Measurements from ENCODE around the gene ALCAM. TPM values are rescaled to one million over a fixed set of nuclear protein-coding genes. Genes with fewer than 3 reads are reported as not detected.

The ALCAM gene
- total and polyA plus RNA-seq, 2 donors (not counting 3 experiments of a cell fraction or from before 2014, with no cell fraction given) = 46.3 to 118 TPM

DNA sequence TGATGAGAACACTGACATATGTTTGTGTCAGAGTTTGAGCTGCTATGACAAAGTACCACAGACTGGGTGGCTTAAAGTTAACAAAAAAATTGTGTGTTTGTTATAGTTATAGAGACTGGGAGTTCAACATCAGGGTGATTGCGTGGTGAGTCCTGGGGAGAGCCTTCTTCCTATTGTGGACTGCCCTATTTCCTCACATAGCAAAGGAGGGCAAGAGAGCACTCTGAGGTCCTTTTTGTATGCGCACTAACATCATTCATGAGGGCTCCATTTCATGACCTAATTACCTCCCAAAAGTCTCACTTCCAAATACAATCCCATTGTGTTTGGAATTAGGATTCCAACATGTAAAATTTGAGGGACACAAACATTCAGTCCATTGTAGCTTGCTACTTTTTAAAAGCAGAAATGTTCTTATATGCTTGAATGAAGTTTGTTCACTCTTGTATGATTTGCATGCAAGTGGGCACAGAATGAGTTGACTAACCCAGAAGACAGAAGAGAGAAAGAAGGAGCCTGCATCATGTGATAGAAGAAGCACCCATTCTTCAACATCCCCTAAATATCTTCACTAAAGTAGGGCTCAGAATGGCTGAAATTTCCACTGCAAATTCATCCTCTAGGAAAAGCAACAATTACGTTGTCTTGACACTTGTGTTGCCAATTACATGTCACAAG lies 18.9 kb upstream of the ALCAM start:
- Histone ChIP-seq H3K9ac (replicated peaks; ENCODE audit: extremely low read depth, insufficient read depth, low read length) (no peak overlapping the region), H3K4me1 (ENCODE audit: control insufficient read depth, extremely low read depth, insufficient read depth, low read length) (peaks cover 15% of the 10 kb centered on the region), H3K79me2 (ENCODE audit: control insufficient read depth, insufficient read depth, low read length) (no peaks in the 10 kb centered on the region), H3K27ac (ENCODE audit: insufficient read depth, low read depth, low read length) (no peak overlapping the region), H3K9me3 (replicated peaks; ENCODE audit: control insufficient read depth, insufficient read depth, low read length) (no peaks in the 10 kb centered on the region), H3K27me3 (ENCODE audit: control insufficient read depth in 2 of 2, insufficient read depth in 2 of 2, low read length in 2 of 2) (no peaks in the 10 kb centered on the region), H3K4me2 (ENCODE audit: insufficient read depth, low read length) (no peak overlapping the region), H3K36me3 (ENCODE audit: control insufficient read depth in 2 of 2, extremely low read depth in 1 of 2, insufficient read depth in 2 of 2, low read length in 2 of 2) (no peaks in the 10 kb centered on the region), H3K9me1 (replicated peaks; ENCODE audit: control insufficient read depth, extremely low read depth, insufficient read depth, low read length) (no peaks in the 10 kb centered on the region), H3K4me3 (replicated peaks in 1 of 3; ENCODE audit: insufficient read depth in 1 of 3, low read depth in 1 of 3, low read length in 3 of 3) (no peak overlapping the region), H2AFZ (ENCODE audit: low read depth, low read length) (no peak overlapping the region), H4K20me1 (replicated peaks; ENCODE audit: control insufficient read depth, extremely low read depth, insufficient read depth, low read length) (no peaks in the 10 kb centered on the region)
- no peak for FAIRE-seq
- intact Hi-C loops (cut with micrococcal nuclease) = no loop called here
- CTCF ChIA-PET = interaction anchor here (1.0 kb wide), 1 partner anchor 11 kb away, joined by 4 read pairs; no protein-coding TSS in a partner anchor
- dilution Hi-C loops (cut with MboI; ENCODE audit: extremely low pct_ligation_motif_present, low sequenced_read_pairs) = no loop called here
- BruUV-seq (replicated peaks) = no TSS peak
- no peak for DNase-seq (ENCODE audit: low read depth, low spot score)
- POLR2A ChIA-PET = interaction anchor here (1.1 kb wide), 1 partner anchor 11 kb away, joined by 3 read pairs; no protein-coding TSS in a partner anchor
- no peak for TF ChIP-seq FOS (IDR thresholded peaks at IDR 0.05; ENCODE audit: borderline replicate concordance, insufficient read depth, low read length)
- no peak for TF ChIP-seq JUN (IDR thresholded peaks at IDR 0.05; ENCODE audit: borderline replicate concordance, insufficient read depth, insufficient read length, low read depth)
- TF ChIP-seq POLR2A (IDR thresholded peaks at IDR 0.05; ENCODE audit: low read depth, low read length) = no peak
- no peak for TF ChIP-seq MYC (IDR thresholded peaks at IDR 0.05; ENCODE audit: low read depth, low read length)
- no peak for TF ChIP-seq MAX (IDR thresholded peaks at IDR 0.05; ENCODE audit: insufficient read depth, insufficient read length)
- no peak for TF ChIP-seq CTCF (IDR thresholded peaks at IDR 0.05; ENCODE audit: extremely low read depth in 1 of 2, insufficient read depth in 1 of 2, low read depth in 1 of 2, low read length in 2 of 2)
- TF ChIP-seq GATA2 (IDR thresholded peaks at IDR 0.05; ENCODE audit: insufficient read depth, insufficient read length, low read depth, low read length) = no peak
- no peak for TF ChIP-seq EZH2 (IDR thresholded peaks at IDR 0.05; ENCODE audit: borderline replicate concordance, low read depth, low read length, severe bottlenecking)
- no peak for TF ChIP-seq POLR2AphosphoS5 (IDR thresholded peaks at IDR 0.05; ENCODE audit: insufficient read depth, low read depth, low read length)
